Measurements from ENCODE around the gene TMTC4. TPM values are rescaled to one million over a fixed set of nuclear protein-coding genes. Genes with fewer than 3 reads are reported as not detected.

TMTC4 gene
- total RNA-seq, 1 donor from 2014 or later = 139 TPM

DNA sequence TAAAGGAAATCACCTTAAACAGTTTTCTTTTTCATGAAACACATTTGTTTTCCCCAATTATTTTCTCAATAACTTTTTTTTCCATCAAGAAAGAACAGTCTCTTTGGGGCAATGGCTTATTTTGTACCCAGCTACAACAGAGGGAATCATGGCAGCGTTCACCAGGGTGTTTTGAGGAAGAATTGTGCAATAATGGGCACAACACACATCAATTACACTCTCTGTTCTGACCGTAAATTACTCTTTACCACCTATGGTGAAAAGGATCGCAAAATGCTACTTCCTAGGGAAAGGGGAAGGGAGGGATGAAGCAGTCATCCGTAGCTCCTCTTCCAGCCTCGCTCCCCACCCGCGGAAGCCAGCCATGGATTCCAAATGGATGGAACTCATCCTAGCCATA is 38.6 kb downstream of the TMTC4 start:
- Mint-ChIP-seq H3K4me1 (ENCODE audit: low read depth, unreplicated experiment) (peaks cover 10% of the 10 kb centered on the region), H3K9me3 (ENCODE audit: unreplicated experiment) (no peaks in the 10 kb centered on the region), H3K27me3 (ENCODE audit: unreplicated experiment) (peaks cover 2% of the 10 kb centered on the region), H3K27ac (ENCODE audit: unreplicated experiment) (peak overlapping the region; percentile 6), H3K36me3 (ENCODE audit: unreplicated experiment) (no peaks in the 10 kb centered on the region), H3K4me3 (ENCODE audit: unreplicated experiment) (no peak overlapping the region)
- TF ChIP-seq, protein P1, sequence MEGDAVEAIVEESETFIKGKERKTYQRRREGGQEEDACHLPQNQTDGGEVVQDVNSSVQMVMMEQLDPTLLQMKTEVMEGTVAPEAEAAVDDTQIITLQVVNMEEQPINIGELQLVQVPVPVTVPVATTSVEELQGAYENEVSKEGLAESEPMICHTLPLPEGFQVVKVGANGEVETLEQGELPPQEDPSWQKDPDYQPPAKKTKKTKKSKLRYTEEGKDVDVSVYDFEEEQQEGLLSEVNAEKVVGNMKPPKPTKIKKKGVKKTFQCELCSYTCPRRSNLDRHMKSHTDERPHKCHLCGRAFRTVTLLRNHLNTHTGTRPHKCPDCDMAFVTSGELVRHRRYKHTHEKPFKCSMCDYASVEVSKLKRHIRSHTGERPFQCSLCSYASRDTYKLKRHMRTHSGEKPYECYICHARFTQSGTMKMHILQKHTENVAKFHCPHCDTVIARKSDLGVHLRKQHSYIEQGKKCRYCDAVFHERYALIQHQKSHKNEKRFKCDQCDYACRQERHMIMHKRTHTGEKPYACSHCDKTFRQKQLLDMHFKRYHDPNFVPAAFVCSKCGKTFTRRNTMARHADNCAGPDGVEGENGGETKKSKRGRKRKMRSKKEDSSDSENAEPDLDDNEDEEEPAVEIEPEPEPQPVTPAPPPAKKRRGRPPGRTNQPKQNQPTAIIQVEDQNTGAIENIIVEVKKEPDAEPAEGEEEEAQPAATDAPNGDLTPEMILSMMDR (IDR thresholded peaks at IDR 0.05; ENCODE audit: partially characterized antibody, unreplicated experiment) = no peak
- no peak for DNase-seq

GRCh38 chr13:100634696-100635095 is 39.9 kb downstream of the TMTC4 start:
- no peaks in the 10 kb centered on the region for H3K36me3 Mint-ChIP-seq (ENCODE audit: unreplicated experiment)
- H3K27me3 Mint-ChIP-seq (ENCODE audit: unreplicated experiment) = peaks cover 2% of the 10 kb centered on the region
- DNase-seq = no peak
- TF ChIP-seq, protein P1 (IDR thresholded peaks at IDR 0.05; ENCODE audit: partially characterized antibody, unreplicated experiment) = no peak
- H3K9me3 Mint-ChIP-seq (ENCODE audit: unreplicated experiment) = no peaks in the 10 kb centered on the region
- no peak overlapping the region for H3K27ac Mint-ChIP-seq (ENCODE audit: unreplicated experiment)
- peaks cover 18% of the 10 kb centered on the region for H3K4me1 Mint-ChIP-seq (ENCODE audit: low read depth, unreplicated experiment)
- no peak overlapping the region for H3K4me3 Mint-ChIP-seq (ENCODE audit: unreplicated experiment)

DNA sequence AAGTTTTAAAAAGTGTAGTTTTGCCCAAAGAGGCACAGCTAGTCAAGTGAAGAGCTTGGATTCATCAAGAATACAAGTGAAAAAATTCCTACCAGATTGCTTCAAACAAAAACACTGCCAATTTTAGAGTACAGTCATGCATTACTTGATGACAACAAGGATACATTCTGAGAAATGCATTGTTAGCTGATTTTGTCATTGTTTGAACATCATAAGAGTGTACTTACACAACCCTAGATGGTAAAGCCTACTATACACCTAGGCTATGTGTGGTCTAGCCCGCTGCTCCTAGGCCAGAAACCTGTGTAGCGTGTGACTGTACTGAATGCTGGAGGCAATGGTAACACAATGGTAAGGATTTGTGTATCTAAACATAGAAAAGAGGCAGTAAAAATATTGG is 41.1 kb downstream of the TMTC4 start:
- peaks cover 2% of the 10 kb centered on the region for H3K27me3 Mint-ChIP-seq (ENCODE audit: unreplicated experiment)
- TF ChIP-seq, protein P1 (IDR thresholded peaks at IDR 0.05; ENCODE audit: partially characterized antibody, unreplicated experiment) = no peak
- DNase-seq = no peak
- no peaks in the 10 kb centered on the region for H3K9me3 Mint-ChIP-seq (ENCODE audit: unreplicated experiment)
- no peak overlapping the region for H3K4me3 Mint-ChIP-seq (ENCODE audit: unreplicated experiment)
- H3K36me3 Mint-ChIP-seq (ENCODE audit: unreplicated experiment) = peaks cover 7% of the 10 kb centered on the region
- H3K27ac Mint-ChIP-seq (ENCODE audit: unreplicated experiment) = no peak overlapping the region
- H3K4me1 Mint-ChIP-seq (ENCODE audit: low read depth, unreplicated experiment) = peaks cover 18% of the 10 kb centered on the region

- TF ChIP-seq, protein P1 (IDR thresholded peaks at IDR 0.05; ENCODE audit: partially characterized antibody, unreplicated experiment) = no peak
- peak overlapping the region; percentile 36 for H3K4me3 Mint-ChIP-seq (ENCODE audit: unreplicated experiment)
- H3K4me1 Mint-ChIP-seq (ENCODE audit: low read depth, unreplicated experiment) = peaks cover 14% of the 10 kb centered on the region
- peak overlapping the region; percentile 91 for H3K27ac Mint-ChIP-seq (ENCODE audit: unreplicated experiment)
- no peak for DNase-seq
- peaks cover 2% of the 10 kb centered on the region for H3K9me3 Mint-ChIP-seq (ENCODE audit: unreplicated experiment)
- H3K36me3 Mint-ChIP-seq (ENCODE audit: unreplicated experiment) = peaks cover 20% of the 10 kb centered on the region
- H3K27me3 Mint-ChIP-seq (ENCODE audit: unreplicated experiment) = peaks cover 6% of the 10 kb centered on the region
Observed at GRCh38 chr13:100630555-100630954, 44.0 kb downstream of the TMTC4 start.

DNA sequence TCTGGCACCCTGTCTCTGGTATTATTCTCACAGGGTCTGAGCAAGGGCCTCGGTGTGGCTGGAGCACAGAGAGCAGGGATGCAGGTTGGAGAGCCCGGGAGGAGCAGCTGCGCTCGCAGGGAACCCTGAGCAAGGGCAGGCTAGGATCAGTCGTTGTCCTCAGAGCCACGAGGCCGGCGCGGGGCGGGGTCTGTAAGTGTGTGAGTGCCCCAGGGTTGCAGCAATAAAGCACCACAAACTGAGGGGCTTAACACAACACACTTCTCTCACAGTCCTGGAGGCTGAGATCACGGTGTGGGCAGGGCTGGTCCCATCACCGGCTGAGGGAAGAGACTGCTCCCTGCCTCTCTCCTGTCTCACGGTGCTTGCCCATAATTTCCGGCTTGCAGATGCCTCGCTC is 47.5 kb downstream of the TMTC4 start:
- TF ChIP-seq, protein P1 (IDR thresholded peaks at IDR 0.05; ENCODE audit: partially characterized antibody, unreplicated experiment) = no peak
- H3K4me3 Mint-ChIP-seq (ENCODE audit: unreplicated experiment) = no peak overlapping the region
- peaks cover 13% of the 10 kb centered on the region for H3K4me1 Mint-ChIP-seq (ENCODE audit: low read depth, unreplicated experiment)
- H3K27me3 Mint-ChIP-seq (ENCODE audit: unreplicated experiment) = peaks cover 5% of the 10 kb centered on the region
- H3K9me3 Mint-ChIP-seq (ENCODE audit: unreplicated experiment) = peaks cover 4% of the 10 kb centered on the region
- peaks cover 28% of the 10 kb centered on the region for H3K36me3 Mint-ChIP-seq (ENCODE audit: unreplicated experiment)
- no peak overlapping the region for H3K27ac Mint-ChIP-seq (ENCODE audit: unreplicated experiment)
- DNase-seq = no peak

Data from glutamatergic neuron (in vitro differentiated cells).